A549 (cell line): ENCODE results near the gene ZNRD2.

ENCODE experiments used
- CBX8 ChIP-seq: fragments of 200-600 bp; sonication (generic); IDR thresholded peaks from 2 replicates; pipeline ENCODE4 v1.6.1; 2016
- CEBPB ChIP-seq, 2 experiments: fragments of >200 bp in 1 of 2; sonication (Bioruptor Twin) in 1 of 2; formaldehyde crosslinking in 1 of 2; IDR thresholded peaks; 2 replicates each; pipeline ENCODE4 v1.6.1; 2012 to 2016
- FOSL2 ChIP-seq, 2 experiments: fragments of 450-650 bp in 1 of 2; fragments of >200 bp in 1 of 2; sonication (Bioruptor Twin) in 1 of 2; formaldehyde crosslinking; IDR thresholded peaks; 2 replicates each; pipeline versions ENCODE4 v1.5.0 to v1.6.1; 2016 to 2020; ENCODE audit warnings: mild to moderate bottlenecking in 1 of 2, moderate library complexity in 1 of 2
- HES2 ChIP-seq: fragments of >200 bp; sonication (Bioruptor Twin); formaldehyde crosslinking; IDR thresholded peaks from 2 replicates; pipeline ENCODE4 v1.6.1; 2016
- PBX3 ChIP-seq: IDR thresholded peaks from 2 replicates; pipeline ENCODE4 v1.6.1; 2012
- POLR2A ChIP-seq: IDR thresholded peaks from 2 replicates; pipeline ENCODE4 v1.6.1; 2012; ENCODE audit warnings: mild to moderate bottlenecking, low read length
- SMC3 ChIP-seq: fragments of >200 bp; sonication (Bioruptor Twin); formaldehyde crosslinking; IDR thresholded peaks from 3 replicates; pipeline ENCODE4 v1.6.1; 2018; ENCODE audit warnings: inconsistent platforms
- TF ChIP-seq, protein P1 (sequence below): fragments of >200 bp; sonication (Bioruptor Twin); formaldehyde crosslinking; IDR thresholded peaks from 3 replicates; pipeline ENCODE4 v1.5.1; 2016

DNA sequence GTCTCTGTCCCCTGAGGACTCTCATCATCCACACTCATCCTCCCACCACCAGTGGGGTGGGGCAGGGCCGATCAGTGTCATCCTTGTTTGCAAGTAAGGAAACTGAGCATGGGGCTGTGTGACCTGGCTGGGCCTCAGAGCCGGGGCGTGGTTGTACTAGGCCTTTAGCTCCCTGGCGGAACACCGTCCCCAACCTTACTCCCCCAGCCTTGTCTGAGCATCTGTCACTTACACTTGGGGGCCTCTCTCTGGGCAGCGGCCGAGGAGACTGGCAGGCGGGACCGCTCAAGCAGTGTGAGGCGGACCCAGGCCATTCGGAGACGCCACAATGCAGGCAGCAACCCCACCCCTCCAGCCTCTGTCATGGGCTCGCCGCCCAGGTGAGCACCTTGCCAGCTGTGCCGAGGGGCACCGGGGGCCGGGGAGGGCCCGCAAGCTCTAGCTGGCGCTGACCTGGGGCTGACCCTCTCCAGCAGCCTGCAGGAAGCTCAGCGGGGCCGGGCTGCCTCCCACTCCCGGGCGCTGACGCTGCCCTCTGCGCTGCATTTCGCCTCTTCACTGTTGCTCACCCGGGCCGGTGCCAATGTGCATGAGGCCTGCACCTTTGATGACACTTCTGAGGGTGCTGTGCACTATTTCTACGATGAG lies 49.1 kb downstream of the ZNRD2 start:
- TF ChIP-seq POLR2A = no peak
- TF ChIP-seq, protein P1, sequence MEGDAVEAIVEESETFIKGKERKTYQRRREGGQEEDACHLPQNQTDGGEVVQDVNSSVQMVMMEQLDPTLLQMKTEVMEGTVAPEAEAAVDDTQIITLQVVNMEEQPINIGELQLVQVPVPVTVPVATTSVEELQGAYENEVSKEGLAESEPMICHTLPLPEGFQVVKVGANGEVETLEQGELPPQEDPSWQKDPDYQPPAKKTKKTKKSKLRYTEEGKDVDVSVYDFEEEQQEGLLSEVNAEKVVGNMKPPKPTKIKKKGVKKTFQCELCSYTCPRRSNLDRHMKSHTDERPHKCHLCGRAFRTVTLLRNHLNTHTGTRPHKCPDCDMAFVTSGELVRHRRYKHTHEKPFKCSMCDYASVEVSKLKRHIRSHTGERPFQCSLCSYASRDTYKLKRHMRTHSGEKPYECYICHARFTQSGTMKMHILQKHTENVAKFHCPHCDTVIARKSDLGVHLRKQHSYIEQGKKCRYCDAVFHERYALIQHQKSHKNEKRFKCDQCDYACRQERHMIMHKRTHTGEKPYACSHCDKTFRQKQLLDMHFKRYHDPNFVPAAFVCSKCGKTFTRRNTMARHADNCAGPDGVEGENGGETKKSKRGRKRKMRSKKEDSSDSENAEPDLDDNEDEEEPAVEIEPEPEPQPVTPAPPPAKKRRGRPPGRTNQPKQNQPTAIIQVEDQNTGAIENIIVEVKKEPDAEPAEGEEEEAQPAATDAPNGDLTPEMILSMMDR = no peak
- TF ChIP-seq FOSL2 (IDR thresholded peaks at IDR 0.05) = no peak
- TF ChIP-seq FOSL2 (CRISPR knock-in tag; IDR thresholded peaks at IDR 0.05) = no peak
- no peak for TF ChIP-seq CBX8
- no peak for TF ChIP-seq CEBPB (IDR thresholded peaks at IDR 0.05)
- TF ChIP-seq PBX3 = no peak
- no peak for TF ChIP-seq HES2
- no peak for TF ChIP-seq SMC3
